Measurements from ENCODE around the gene CHSY1. TPM values are rescaled to one million over a fixed set of nuclear protein-coding genes. Genes with fewer than 3 reads are reported as not detected.

Gene CHSY1
- total RNA-seq, 4 donors from 2014 or later, result 19.2 to 36.8 (median 28.1) TPM

Other genes starting within 250 kb of the CHSY1 start
- 10 to 100 TPM; 44.5 to 95.4 (median 61.6) TPM for gene SELENOS, start 25.4 kb upstream of the CHSY1 start, total RNA-seq
- 10 to 100 TPM; 31.5 to 41.1 (median 37.8) TPM for gene SNRPA1, start 43.2 kb upstream of the CHSY1 start, total RNA-seq
- gene PCSK6, start 237.7 kb upstream of the CHSY1 start, total RNA-seq, result 1 to 10 TPM; 4.4 to 8.7 (median 5.9) TPM